Thyroid gland (tissue), 4 donors: ENCODE data around the gene DNMT3A. TPM values are rescaled to one million over a fixed set of nuclear protein-coding genes. Genes with fewer than 3 reads are reported as not detected.

Experiments used
- DNase-seq, 2 donors: peaks; one replicate each; pipeline ENCODE4 v3.0.0-alpha.2; 2019
- H3K27ac ChIP-seq, 3 donors: fragments of 200-600 bp; sonication (generic); 1 replicate in 2 of 3; 2 replicates in 1 of 3; pipeline ENCODE4 v1.5.1; 2016 to 2019; ENCODE audit warnings: mild to moderate bottlenecking in 1 of 3, moderate library complexity in 1 of 3
- H3K27me3 ChIP-seq: fragments of 200-600 bp; sonication (generic); one replicate; pipeline ENCODE4 v1.5.1; 2019
- H3K36me3 ChIP-seq, 2 donors: fragments of 200-600 bp; sonication (generic); one replicate each; pipeline ENCODE4 v1.5.1; 2016 to 2019
- H3K4me1 ChIP-seq, 2 donors: fragments of 200-600 bp; sonication (generic); one replicate each; pipeline ENCODE4 v1.5.1; 2017 to 2019
- H3K4me3 ChIP-seq, 3 donors: fragments of 200-600 bp; sonication (generic); replicated peaks in 1 of 3; 1 replicate in 2 of 3; 2 replicates in 1 of 3; pipeline ENCODE4 v1.5.1; 2016; ENCODE audit warnings: mild to moderate bottlenecking in 1 of 3
- H3K9me3 ChIP-seq: fragments of 200-600 bp; sonication (generic); one replicate; pipeline ENCODE4 v1.5.1; 2017
- POLR2A ChIP-seq, 2 donors: fragments of 450-650 bp; IDR thresholded peaks; one replicate each; pipeline ENCODE4 v1.6.1; 2017; ENCODE audit warnings: antibody characterized with exemption in 2 of 2, mild to moderate bottlenecking in 2 of 2, moderate library complexity in 1 of 2
- WGBS, 2 donors: methylation state at CpG; one replicate each; pipeline ENCODE4 v1.1.5; 2017; 5-methylcytosine and 5-hydroxymethylcytosine counted together
- intact Hi-C: fragments of 100-400 bp; cut with DNase I; formaldehyde crosslinking; loops from one replicate; pipeline ENCODE4 v1.15.1; 2023
- total RNA-seq, 4 donors: library from RNA; depleted of rRNA; stranded (reverse); fragments of >200 nt; gene quantifications; one replicate each; pipeline ENCODE4 v1.2.3, GENCODE V29; 2016
- TF ChIP-seq, protein P1 (sequence below), 6 experiments: fragments of 200-600 bp in 3 of 6; fragments of 450-650 bp in 3 of 6; sonication (generic) in 3 of 6; IDR thresholded peaks; one replicate each; pipeline ENCODE4 v1.5.1; 2016 to 2019; ENCODE audit warnings: antibody characterized with exemption in 6 of 6, mild to moderate bottlenecking in 2 of 6, inconsistent platforms in 1 of 6, moderate library complexity in 1 of 6

DNMT3A gene
- total RNA-seq, 4 donors from 2014 or later: 17.3 to 40.9 (median 18.8) TPM

GRCh38 chr2:25286723-25287483 is 54.8 kb downstream of the DNMT3A start:
- H3K27ac ChIP-seq: peak overlapping the region in 2 of 3 donors; percentile 12 to 40

DNA sequence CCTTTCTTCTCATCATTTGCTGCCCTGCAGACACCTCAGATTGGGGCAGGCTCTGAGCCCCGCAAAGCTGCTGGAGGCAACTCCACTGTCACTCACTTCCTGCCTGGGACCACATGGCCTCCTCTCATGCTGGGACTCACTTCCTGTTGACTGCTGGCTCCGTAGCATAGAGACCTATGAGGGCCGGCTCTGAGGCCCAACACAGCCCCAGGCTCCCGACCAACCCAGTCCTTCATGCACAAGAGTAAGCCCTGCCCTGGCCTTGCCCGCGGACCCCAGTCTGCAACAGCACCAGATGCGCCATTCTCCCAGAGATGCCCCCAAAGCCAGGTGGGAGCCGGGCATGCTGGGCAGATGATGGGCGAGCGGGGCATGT is 55.7 kb downstream of the DNMT3A start:
- intact Hi-C loops: no loop called here
- Histone ChIP-seq H3K27me3 (no peaks in the 10 kb centered on the region), H3K9me3 (no peaks in the 10 kb centered on the region), H3K36me3 (no peaks in the 10 kb centered on the region), H3K4me3 (no peak overlapping the region), H3K27ac (peak overlapping the region in 1 of 3 donors; percentile 40), H3K4me1 (peaks cover 21 to 36% of the 10 kb centered on the region in 2 donors)
- WGBS, 2 donors: 59 to 83% methylated on average over 5 to 7 of the region's 10 CpGs
- peak in 1 of 2 donors; percentile 27 for DNase-seq
- TF ChIP-seq, protein P1, sequence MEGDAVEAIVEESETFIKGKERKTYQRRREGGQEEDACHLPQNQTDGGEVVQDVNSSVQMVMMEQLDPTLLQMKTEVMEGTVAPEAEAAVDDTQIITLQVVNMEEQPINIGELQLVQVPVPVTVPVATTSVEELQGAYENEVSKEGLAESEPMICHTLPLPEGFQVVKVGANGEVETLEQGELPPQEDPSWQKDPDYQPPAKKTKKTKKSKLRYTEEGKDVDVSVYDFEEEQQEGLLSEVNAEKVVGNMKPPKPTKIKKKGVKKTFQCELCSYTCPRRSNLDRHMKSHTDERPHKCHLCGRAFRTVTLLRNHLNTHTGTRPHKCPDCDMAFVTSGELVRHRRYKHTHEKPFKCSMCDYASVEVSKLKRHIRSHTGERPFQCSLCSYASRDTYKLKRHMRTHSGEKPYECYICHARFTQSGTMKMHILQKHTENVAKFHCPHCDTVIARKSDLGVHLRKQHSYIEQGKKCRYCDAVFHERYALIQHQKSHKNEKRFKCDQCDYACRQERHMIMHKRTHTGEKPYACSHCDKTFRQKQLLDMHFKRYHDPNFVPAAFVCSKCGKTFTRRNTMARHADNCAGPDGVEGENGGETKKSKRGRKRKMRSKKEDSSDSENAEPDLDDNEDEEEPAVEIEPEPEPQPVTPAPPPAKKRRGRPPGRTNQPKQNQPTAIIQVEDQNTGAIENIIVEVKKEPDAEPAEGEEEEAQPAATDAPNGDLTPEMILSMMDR (IDR thresholded peaks at IDR 0.05): no peak
- no peak for TF ChIP-seq POLR2A (IDR thresholded peaks at IDR 0.05)

More at GRCh38 chr2:25286723-25287483, 54.8 kb downstream of the DNMT3A start:
- H3K36me3 ChIP-seq: no peaks in the 10 kb centered on the region
- H3K9me3 ChIP-seq: no peaks in the 10 kb centered on the region
- TF ChIP-seq, protein P1 (IDR thresholded peaks at IDR 0.05): no peak
- no peak for TF ChIP-seq POLR2A (IDR thresholded peaks at IDR 0.05)
- H3K27me3 ChIP-seq: no peaks in the 10 kb centered on the region
- intact Hi-C loops: no loop called here
- peaks cover 23 to 34% of the 10 kb centered on the region in 2 donors for H3K4me1 ChIP-seq
- no peak overlapping the region for H3K4me3 ChIP-seq
- 50 to 63% methylated on average over 9 to 11 of the region's 11 CpGs for WGBS, 2 donors
- peak in 1 of 2 donors; percentile 42 for DNase-seq

GRCh38 chr2:25285265-25286024 is 56.3 kb downstream of the DNMT3A start:
- intact Hi-C loops: no loop called here
- H3K36me3 ChIP-seq: no peaks in the 10 kb centered on the region
- no peak for TF ChIP-seq POLR2A (IDR thresholded peaks at IDR 0.05)
- TF ChIP-seq, protein P1 (IDR thresholded peaks at IDR 0.05): no peak
- DNase-seq: no peak
- H3K4me1 ChIP-seq: peaks cover 16 to 30% of the 10 kb centered on the region in 2 donors
- no peaks in the 10 kb centered on the region for H3K9me3 ChIP-seq
- WGBS, 2 donors: 75 to 79% methylated on average over 11 of the region's 11 CpGs
- no peaks in the 10 kb centered on the region for H3K27me3 ChIP-seq
- no peak overlapping the region for H3K4me3 ChIP-seq
- H3K27ac ChIP-seq: no peak overlapping the region

DNA sequence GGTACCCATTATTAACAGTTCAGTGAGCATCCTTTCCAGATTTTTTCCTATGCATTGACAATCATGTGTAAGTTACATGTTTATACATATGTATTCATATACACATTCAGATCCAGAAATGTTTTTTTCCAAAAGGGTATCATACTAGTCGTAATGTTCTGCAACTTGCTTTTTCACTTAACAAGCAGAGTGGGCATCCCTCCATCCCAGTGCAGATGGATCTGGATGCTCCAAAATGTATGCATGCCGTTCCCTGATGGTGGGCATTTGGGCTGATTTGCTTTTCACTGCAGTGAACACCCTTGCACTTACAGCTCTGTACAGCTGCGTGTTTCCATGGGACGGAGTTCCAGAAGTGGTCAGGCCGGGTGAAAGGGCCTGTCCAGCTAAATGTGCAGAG is 57.0 kb downstream of the DNMT3A start:
- intact Hi-C loops: no loop called here
- TF ChIP-seq, protein P1 (IDR thresholded peaks at IDR 0.05): no peak
- no peak for TF ChIP-seq POLR2A (IDR thresholded peaks at IDR 0.05)
- H3K27me3 ChIP-seq: no peaks in the 10 kb centered on the region
- H3K36me3 ChIP-seq: no peaks in the 10 kb centered on the region
- DNase-seq: no peak
- 90 to 93% methylated on average over 5 of the region's 5 CpGs for WGBS, 2 donors
- no peak overlapping the region for H3K27ac ChIP-seq
- no peaks in the 10 kb centered on the region for H3K9me3 ChIP-seq
- peaks cover 15 to 29% of the 10 kb centered on the region in 2 donors for H3K4me1 ChIP-seq
- H3K4me3 ChIP-seq: no peak overlapping the region

DNA sequence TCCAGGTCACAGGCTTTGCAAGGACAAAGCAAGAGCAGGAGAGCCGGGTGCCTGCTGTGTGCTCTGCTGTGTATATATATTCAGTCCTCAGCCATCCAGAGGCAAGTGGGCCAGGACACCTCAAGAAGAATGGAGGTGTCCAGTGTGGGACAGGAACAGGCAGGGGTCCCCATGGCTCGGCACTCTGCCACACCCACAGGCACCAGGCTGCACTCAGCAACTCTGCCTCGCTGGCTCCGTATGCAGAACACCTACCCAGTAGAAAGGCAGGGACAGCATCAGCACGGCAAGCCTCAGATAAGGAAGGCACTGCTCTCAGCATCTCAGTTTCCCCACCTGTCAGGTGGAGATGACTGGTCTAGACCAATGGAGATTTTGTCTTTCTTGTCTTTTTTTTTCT is 57.8 kb downstream of the DNMT3A start:
- H3K4me1 ChIP-seq: peaks cover 15 to 34% of the 10 kb centered on the region in 2 donors
- H3K27ac ChIP-seq: no peak overlapping the region
- no peaks in the 10 kb centered on the region for H3K27me3 ChIP-seq
- TF ChIP-seq, protein P1 (IDR thresholded peaks at IDR 0.05): no peak
- no peak for TF ChIP-seq POLR2A (IDR thresholded peaks at IDR 0.05)
- no peak overlapping the region for H3K4me3 ChIP-seq
- no peak for DNase-seq
- WGBS, 2 donors: 94 to 97% methylated on average over 3 to 5 of the region's 5 CpGs
- intact Hi-C loops: no loop called here
- no peaks in the 10 kb centered on the region for H3K36me3 ChIP-seq
- H3K9me3 ChIP-seq: no peaks in the 10 kb centered on the region
